HepG2 (cell line): ENCODE results near the gene LGALS4. TPM values are rescaled to one million over a fixed set of nuclear protein-coding genes. Genes with fewer than 3 reads are reported as not detected.

Source experiments
- ADNP ChIP-seq: sonication (generic); formaldehyde crosslinking; IDR thresholded peaks from 2 replicates; pipeline ENCODE4 v1.4.0; 2020; ENCODE audit warnings: missing genetic modification reagents
- ATAD3A ChIP-seq: sonication (generic); formaldehyde crosslinking; IDR thresholded peaks from 2 replicates; pipeline ENCODE4 v1.4.0; 2020; ENCODE audit warnings: missing genetic modification reagents
- CREB3 ChIP-seq: sonication (generic); formaldehyde crosslinking; IDR thresholded peaks from 2 replicates; pipeline ENCODE4 v1.5.0; 2020; ENCODE audit warnings: missing genetic modification reagents
- FOXP1 ChIP-seq, 2 experiments: fragments of 450-650 bp in 1 of 2; IDR thresholded peaks; 2 replicates each; pipeline ENCODE4 v1.6.1; 2017 to 2018; ENCODE audit warnings: antibody characterized with exemption in 1 of 2
- GMEB1 ChIP-seq: sonication (generic); formaldehyde crosslinking; IDR thresholded peaks from 2 replicates; pipeline ENCODE4 v1.5.1; 2020; ENCODE audit warnings: missing genetic modification reagents, mild to moderate bottlenecking, borderline replicate concordance
- HDAC2 ChIP-seq: sonication (generic); formaldehyde crosslinking; IDR thresholded peaks from 2 replicates; pipeline ENCODE4 v1.4.0; 2020; ENCODE audit warnings: missing genetic modification reagents
- KAT8 ChIP-seq: IDR thresholded peaks from 2 replicates; pipeline ENCODE4 v1.6.1; 2016; ENCODE audit warnings: missing genetic modification reagents, missing compliant biosample characterization
- KDM1A ChIP-seq: IDR thresholded peaks from 2 replicates; pipeline ENCODE4 v1.6.1; 2016; ENCODE audit warnings: missing compliant biosample characterization
- RXRA ChIP-seq: sonication (generic); formaldehyde crosslinking; IDR thresholded peaks from 2 replicates; pipeline ENCODE4 v1.5.1; 2020; ENCODE audit warnings: missing genetic modification reagents
- ZEB1 ChIP-seq: IDR thresholded peaks from 2 replicates; pipeline ENCODE4 v1.6.1; 2012; ENCODE audit warnings: mild to moderate bottlenecking, low read depth, inconsistent platforms; ENCODE audit not compliant: insufficient replicate concordance
- ZFP36L2 ChIP-seq: sonication (generic); formaldehyde crosslinking; IDR thresholded peaks from 2 replicates; pipeline ENCODE4 v1.4.0; 2020; ENCODE audit warnings: missing genetic modification reagents
- ZKSCAN5 ChIP-seq: sonication (generic); formaldehyde crosslinking; IDR thresholded peaks from 2 replicates; pipeline ENCODE4 v1.5.1; 2020; ENCODE audit warnings: mild to moderate bottlenecking, missing genetic modification reagents
- ZNF142 ChIP-seq: sonication (generic); formaldehyde crosslinking; IDR thresholded peaks from 2 replicates; pipeline ENCODE4 v1.4.0; 2020; ENCODE audit warnings: missing genetic modification reagents
- ZNF232 ChIP-seq: sonication (generic); formaldehyde crosslinking; IDR thresholded peaks from 2 replicates; pipeline ENCODE4 v1.4.0; 2020; ENCODE audit warnings: missing genetic modification reagents, borderline replicate concordance
- ZNF792 ChIP-seq: IDR thresholded peaks from 2 replicates; pipeline ENCODE4 v1.6.1; 2016
- ZSCAN5A ChIP-seq: sonication (generic); formaldehyde crosslinking; IDR thresholded peaks from 2 replicates; pipeline ENCODE4 v1.8.0; 2022; ENCODE audit warnings: mild to moderate bottlenecking, missing genetic modification reagents, borderline replicate concordance
- ZXDC ChIP-seq: sonication (generic); formaldehyde crosslinking; IDR thresholded peaks from 2 replicates; pipeline ENCODE4 v1.5.0; 2020; ENCODE audit warnings: mild to moderate bottlenecking, missing genetic modification reagents
- polyA plus RNA-seq, 8 experiments: library from polyadenylated mRNA; depleted of rRNA in 3 of 8; stranded (reverse) in 7 of 8; unstranded in 1 of 8; fragments of >200 nt; fragmentation: Illumina TruSeq in 4 of 8; extraction: Trizol in 4 of 8; gene quantifications; 2 replicates each; pipeline versions ENCODE4 v1.2.1 to v1.2.3, GENCODE V29; 2011 to 2016; ENCODE audit warnings: low read depth in 4 of 8, missing spikeins in 1 of 8, mixed read lengths in 1 of 8; ENCODE audit not compliant: insufficient read depth in 1 of 8
- total RNA-seq, 5 experiments: library from RNA; depleted of rRNA; stranded (reverse); fragments of >200 nt; fragmentation: Illumina TruSeq; extraction: Trizol; gene quantifications; 2 replicates each; pipeline ENCODE4 v1.2.3, GENCODE V29; 2016; ENCODE audit warnings: low read depth in 1 of 5

Gene LGALS4
- total and polyA plus RNA-seq, 2 of the 13 experiments (the other 11 are each of a cell fraction or from before 2014, with no cell fraction given) = 0.24 to 0.71 TPM

- TF ChIP-seq ADNP (CRISPR knock-in tag) (peak; percentile 12; the same call in 1 of the 2 replicates), ZNF792 (CRISPR knock-in tag) (0 out of 2 replicates have a peak, but pooled peaks have one; percentile 67), RXRA (CRISPR knock-in tag) (peak; percentile 82; the same call in 1 of the 2 replicates), ZKSCAN5 (no peak), ZFP36L2 (no peak), ZNF232 (CRISPR knock-in tag) (no peak), ZXDC (CRISPR knock-in tag) (no peak), ZEB1 (peak; percentile 74), GMEB1 (peak; percentile 58; the same call in 1 of the 2 replicates), ATAD3A (CRISPR knock-in tag) (no peak), ZSCAN5A (CRISPR knock-in tag) (peak; percentile 31; the same call in 1 of the 2 replicates), HDAC2 (CRISPR knock-in tag) (peak; percentile 93), FOXP1 (IDR thresholded peaks at IDR 0.05) (no peak), FOXP1 (CRISPR knock-in tag; IDR thresholded peaks at IDR 0.05) (peak; percentile 69), KDM1A (peak; percentile 38; the same call in 1 of the 2 replicates), ZNF142 (CRISPR knock-in tag) (no peak), KAT8 (CRISPR knock-in tag) (peak; percentile 82), CREB3 (no peak)
Observed at GRCh38 chr19:38759590-38760003, 53.1 kb downstream of the LGALS4 start (continued).
